Left lung (tissue), 10 donors: ENCODE measurements around the gene TEX19. TPM values are rescaled to one million over a fixed set of nuclear protein-coding genes. Genes with fewer than 3 reads are reported as not detected.
A peak's percentile ranks its signal among the peaks of the same experiment; 100 is the strongest.

Experiments used
- ATAC-seq: fragments of 200-7000 bp; cut with Tn5 transposase; one replicate; pipeline ENCODE4 v1.9.1; 2020; ENCODE audit warnings: moderate library complexity
- DNase-seq, 4 donors: peaks; one replicate each; pipeline ENCODE4 v3.0.0-alpha.2; 2013 to 2020
- H3K27ac ChIP-seq, 2 donors: fragments of 200-600 bp; sonication (generic) in 1 of 2; one replicate each; pipeline versions ENCODE4 v1.5.0 to v1.8.0; 2020 to 2021
- H3K27me3 ChIP-seq, 2 donors: fragments of 200-600 bp; sonication (generic) in 1 of 2; one replicate each; pipeline versions ENCODE4 v1.5.0 to v1.8.0; 2020 to 2021
- H3K36me3 ChIP-seq, 2 donors: fragments of 200-600 bp; sonication (generic) in 1 of 2; one replicate each; pipeline versions ENCODE4 v1.5.0 to v1.8.0; 2020 to 2021
- H3K4me1 ChIP-seq, 2 donors: fragments of 200-600 bp; one replicate each; pipeline ENCODE4 v1.8.0; 2021
- H3K4me3 ChIP-seq, 2 donors: fragments of 200-600 bp; sonication (generic) in 1 of 2; one replicate each; pipeline versions ENCODE4 v1.5.0 to v1.8.0; 2020 to 2021; ENCODE audit warnings: mild to moderate bottlenecking in 1 of 2
- H3K9me3 ChIP-seq, 2 donors: fragments of 200-600 bp; sonication (generic) in 1 of 2; one replicate each; pipeline versions ENCODE4 v1.5.0 to v1.8.0; 2020 to 2021
- intact Hi-C, 2 donors: fragments of 100-400 bp; cut with DNase I; formaldehyde crosslinking; loops; one replicate each; pipeline versions ENCODE4 v1.11.2 to v1.14.2; 2022
- polyA plus RNA-seq, 6 donors: library from polyadenylated mRNA; unstranded; fragments of 120-200 nt; gene quantifications; one replicate each; pipeline ENCODE4 v1.2.1, GENCODE V29; 2013; ENCODE audit not compliant: insufficient read length in 6 of 6
- total RNA-seq, 2 donors: library from RNA; stranded (reverse); fragmentation: NEBNext Ultra II Directional; extraction: Animal tissue kit (Norgen Biotek cat#: 25700); gene quantifications; one replicate each; pipeline ENCODE4 v1.2.1, GENCODE V29; 2021
- TF ChIP-seq, protein P1 (sequence below), 2 donors: fragments of 200-600 bp; sonication (generic) in 1 of 2; IDR thresholded peaks; one replicate each; pipeline versions ENCODE4 v1.5.0 to v1.8.0; 2021; ENCODE audit warnings: antibody characterized with exemption in 2 of 2
- donor health status: DM: no; HTN: yes; CAD: no.
- donor health status: DM: no; HTN: no; CAD: no.

TEX19 gene
- total and polyA plus RNA-seq, 8 donors: 0.07 TPM; not detected in 7

DNA sequence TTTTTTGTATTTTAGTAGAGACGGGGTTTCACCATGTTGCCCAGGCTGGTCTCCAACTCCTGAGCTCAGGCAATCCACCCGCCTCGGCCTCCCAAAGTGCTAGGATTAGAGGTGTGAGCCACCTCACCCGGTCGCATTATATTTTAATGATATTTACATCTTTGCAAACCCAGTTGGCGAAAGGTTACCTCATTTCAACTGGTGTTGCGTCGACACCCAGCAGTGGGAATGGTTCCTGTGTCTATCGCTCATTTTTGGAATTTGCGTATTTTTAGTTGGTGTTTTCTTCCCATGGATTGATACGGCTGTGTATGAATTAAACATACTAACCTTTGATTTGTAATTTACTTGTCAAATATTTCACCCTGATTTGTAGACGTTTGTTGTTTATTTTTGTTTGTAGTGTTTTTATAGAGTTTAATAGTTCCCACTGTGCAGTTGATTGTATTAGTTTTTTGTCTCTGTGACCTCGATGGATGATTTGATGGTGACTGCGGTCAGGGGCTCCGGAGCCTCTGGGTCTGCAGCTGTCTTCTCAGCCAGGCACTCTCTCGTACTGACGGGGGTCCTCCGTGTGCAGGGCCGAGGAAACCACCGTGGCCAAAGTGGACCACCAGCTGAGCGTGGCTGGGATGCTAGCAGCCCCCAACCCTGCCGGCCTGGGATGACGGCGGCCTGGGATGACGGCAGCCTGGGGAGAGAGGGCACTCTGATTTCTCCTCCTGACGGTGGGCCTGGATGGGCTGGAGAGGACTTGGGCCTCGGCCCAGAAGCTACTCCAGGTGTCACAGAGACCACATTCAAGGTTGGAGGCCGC is 45.6 kb upstream of the TEX19 start:
- H3K27ac ChIP-seq: no peak overlapping the region
- TF ChIP-seq, protein P1, sequence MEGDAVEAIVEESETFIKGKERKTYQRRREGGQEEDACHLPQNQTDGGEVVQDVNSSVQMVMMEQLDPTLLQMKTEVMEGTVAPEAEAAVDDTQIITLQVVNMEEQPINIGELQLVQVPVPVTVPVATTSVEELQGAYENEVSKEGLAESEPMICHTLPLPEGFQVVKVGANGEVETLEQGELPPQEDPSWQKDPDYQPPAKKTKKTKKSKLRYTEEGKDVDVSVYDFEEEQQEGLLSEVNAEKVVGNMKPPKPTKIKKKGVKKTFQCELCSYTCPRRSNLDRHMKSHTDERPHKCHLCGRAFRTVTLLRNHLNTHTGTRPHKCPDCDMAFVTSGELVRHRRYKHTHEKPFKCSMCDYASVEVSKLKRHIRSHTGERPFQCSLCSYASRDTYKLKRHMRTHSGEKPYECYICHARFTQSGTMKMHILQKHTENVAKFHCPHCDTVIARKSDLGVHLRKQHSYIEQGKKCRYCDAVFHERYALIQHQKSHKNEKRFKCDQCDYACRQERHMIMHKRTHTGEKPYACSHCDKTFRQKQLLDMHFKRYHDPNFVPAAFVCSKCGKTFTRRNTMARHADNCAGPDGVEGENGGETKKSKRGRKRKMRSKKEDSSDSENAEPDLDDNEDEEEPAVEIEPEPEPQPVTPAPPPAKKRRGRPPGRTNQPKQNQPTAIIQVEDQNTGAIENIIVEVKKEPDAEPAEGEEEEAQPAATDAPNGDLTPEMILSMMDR (IDR thresholded peaks at IDR 0.05): no peak
- ATAC-seq: no peak
- H3K27me3 ChIP-seq: peaks cover 22 to 83% of the 10 kb centered on the region in 2 donors
- H3K4me3 ChIP-seq: no peak overlapping the region
- H3K36me3 ChIP-seq: no peaks in the 10 kb centered on the region
- DNase-seq: peak in 1 of 4 donors; percentile 58
- intact Hi-C loops: no loop called here
- no peaks in the 10 kb centered on the region for H3K9me3 ChIP-seq
- peaks cover 0 to 24% of the 10 kb centered on the region in 2 donors for H3K4me1 ChIP-seq

DNA sequence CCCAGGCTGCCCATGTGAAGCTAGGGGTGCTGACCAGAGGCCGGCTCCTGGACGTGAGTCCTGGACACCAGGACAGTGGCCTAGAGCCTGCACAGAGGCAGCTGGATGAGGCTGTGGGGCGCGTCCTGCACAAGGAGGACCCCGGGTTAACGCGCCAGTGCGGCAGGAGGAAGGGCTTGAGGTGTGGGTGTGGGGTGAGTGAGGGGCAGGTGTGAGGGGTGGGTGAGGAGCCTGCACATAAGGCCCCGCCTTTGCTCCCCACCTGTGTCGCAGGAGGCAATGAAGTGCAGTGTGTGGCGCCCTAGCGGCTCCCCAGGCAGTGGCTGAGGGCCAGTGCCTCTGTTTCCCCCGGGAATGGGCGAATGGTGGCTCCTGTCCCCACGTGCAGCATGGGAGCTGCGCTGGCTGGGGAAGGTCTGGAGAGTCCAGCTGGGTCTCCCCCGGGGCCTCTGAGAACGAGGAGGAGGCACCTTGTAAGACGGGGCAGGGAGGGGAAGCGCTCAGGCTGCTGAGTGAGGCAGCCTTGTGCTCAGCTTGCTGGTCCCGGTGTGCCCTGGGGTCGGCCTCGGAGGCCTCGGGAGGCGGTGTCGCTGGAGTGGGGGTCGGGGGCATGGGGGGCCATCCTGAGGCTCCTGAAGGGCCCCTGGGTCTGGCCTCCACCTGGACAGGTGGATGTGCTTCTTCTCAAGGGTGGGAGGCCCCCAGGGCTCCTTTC is 44.9 kb upstream of the TEX19 start:
- intact Hi-C loops: no loop called here
- no peak for ATAC-seq

DNA sequence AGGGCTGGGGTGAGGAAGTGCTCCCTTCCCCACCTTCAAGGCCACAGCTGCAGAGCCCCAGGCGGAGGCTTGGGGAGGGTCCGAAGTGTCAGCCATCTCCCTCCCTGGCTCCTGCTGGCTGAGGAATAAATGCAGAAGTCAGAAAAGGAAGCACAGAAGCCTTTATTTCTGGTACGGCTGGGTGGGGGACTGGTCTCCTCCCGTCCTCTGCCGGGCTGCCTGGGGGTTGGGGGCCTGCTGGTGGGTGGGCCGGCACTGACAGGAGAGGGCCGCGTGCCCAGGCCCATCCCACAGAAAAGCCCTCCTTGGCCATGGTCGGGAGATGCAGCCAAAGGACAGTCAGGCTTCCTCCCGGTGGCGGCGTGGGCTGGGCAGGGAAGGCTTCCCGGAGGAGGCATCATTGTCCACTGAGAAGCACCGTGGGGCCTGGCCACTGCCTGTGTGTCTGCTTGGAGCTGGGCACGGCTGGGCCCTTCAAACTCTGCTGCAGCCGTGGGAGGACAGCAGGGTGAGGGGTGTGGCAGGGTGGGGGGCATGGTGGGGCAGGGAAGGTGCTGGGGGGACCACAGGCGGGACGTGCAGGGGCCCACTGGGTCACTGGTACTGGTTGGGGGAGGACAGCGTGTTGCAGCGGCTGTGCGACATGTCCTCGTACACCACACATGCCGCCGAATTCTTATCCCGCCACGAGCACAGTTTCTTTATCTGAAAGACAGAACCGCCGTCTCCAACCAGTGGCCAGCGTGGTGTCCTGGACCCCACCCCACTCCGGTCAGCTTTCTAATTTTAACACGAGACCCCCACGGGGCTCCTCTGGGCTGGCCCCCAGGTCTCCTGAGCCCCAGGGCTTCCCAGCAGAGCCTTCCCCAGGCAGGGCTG is 44.1 kb upstream of the TEX19 start:
- Histone ChIP-seq H3K36me3 (no peaks in the 10 kb centered on the region), H3K9me3 (no peaks in the 10 kb centered on the region), H3K4me1 (peaks cover 0 to 24% of the 10 kb centered on the region in 2 donors), H3K27me3 (peaks cover 22 to 69% of the 10 kb centered on the region in 2 donors), H3K27ac (no peak overlapping the region), H3K4me3 (peak overlapping the region in 1 of 2 donors; percentile 27)
- TF ChIP-seq, protein P1 (IDR thresholded peaks at IDR 0.05): no peak
- intact Hi-C loops: no loop called here
- ATAC-seq: peak; percentile 8
- DNase-seq: no peak

More for the DNA sequence above, 44.9 kb upstream of the TEX19 start:
- DNase-seq: peak in 1 of 4 donors; percentile 53
- no peak overlapping the region for H3K4me3 ChIP-seq
- H3K27ac ChIP-seq: no peak overlapping the region
- no peaks in the 10 kb centered on the region for H3K9me3 ChIP-seq
- H3K36me3 ChIP-seq: no peaks in the 10 kb centered on the region
- peaks cover 22 to 77% of the 10 kb centered on the region in 2 donors for H3K27me3 ChIP-seq
- TF ChIP-seq, protein P1 (IDR thresholded peaks at IDR 0.05): no peak
- H3K4me1 ChIP-seq: peaks cover 0 to 24% of the 10 kb centered on the region in 2 donors

DNA sequence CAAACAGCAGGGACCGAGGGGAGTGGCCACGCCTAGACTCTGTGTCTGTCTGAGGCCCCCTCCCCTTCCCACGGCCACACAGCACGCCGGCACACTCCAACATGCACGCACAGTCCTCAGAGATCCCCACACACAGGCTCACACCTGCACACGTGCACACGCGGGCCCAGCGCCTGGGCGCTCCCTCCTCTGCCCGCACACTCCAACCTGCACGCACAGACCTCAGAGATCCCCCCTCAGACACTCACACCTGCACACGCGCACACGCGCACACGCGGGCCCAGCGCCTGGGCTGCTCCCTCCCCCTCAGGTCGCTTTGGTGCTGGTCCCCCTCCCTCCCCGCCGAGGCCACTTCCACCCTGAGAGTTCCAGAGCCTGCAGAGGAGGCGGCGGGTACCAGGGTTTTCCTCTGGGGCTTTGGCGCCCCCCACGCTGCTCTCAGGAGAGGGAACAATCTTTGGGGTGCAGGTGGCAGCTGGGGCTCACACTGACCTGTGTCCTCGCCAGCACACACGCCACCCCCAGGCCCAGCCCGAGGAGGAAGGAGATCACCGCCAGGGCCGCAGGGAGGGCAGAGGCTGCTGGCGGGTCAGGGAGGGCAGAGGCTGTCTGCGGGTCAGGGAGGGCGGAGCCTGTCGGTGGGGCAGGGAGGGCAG is 43.2 kb upstream of the TEX19 start:
- Histone ChIP-seq H3K4me3 (peak overlapping the region in 1 of 2 donors; percentile 27), H3K4me1 (peaks cover 0 to 25% of the 10 kb centered on the region in 2 donors), H3K27me3 (peaks cover 22 to 65% of the 10 kb centered on the region in 2 donors), H3K27ac (no peak overlapping the region), H3K9me3 (no peaks in the 10 kb centered on the region), H3K36me3 (no peaks in the 10 kb centered on the region)
- ATAC-seq (peak; percentile 40), DNase-seq (no peak)
- intact Hi-C loops: no loop called here
- TF ChIP-seq, protein P1 (IDR thresholded peaks at IDR 0.05): no peak
